K562 (cell line): ENCODE results near the gene CES1. TPM values are rescaled to one million over a fixed set of nuclear protein-coding genes. Genes with fewer than 3 reads are reported as not detected.

Source experiments
- BHLHE40 ChIP-seq: IDR thresholded peaks from 2 replicates; pipeline ENCODE4 v1.6.1; 2011; ENCODE audit warnings: low read length, improper control_type of control experiment
- CBX3 ChIP-seq, 2 experiments: IDR thresholded peaks; 1 replicate in 1 of 2; 2 replicates in 1 of 2; pipeline ENCODE4 v1.6.1; 2012; ENCODE audit warnings: inconsistent platforms in 2 of 2, low read length in 2 of 2, borderline replicate concordance in 1 of 2, control low read depth in 1 of 2
- CEBPB ChIP-seq: fragments of 450-650 bp; IDR thresholded peaks from 2 replicates; pipeline ENCODE4 v1.6.1; 2016; ENCODE audit warnings: missing genetic modification characterization, missing compliant biosample characterization
- CXXC5 ChIP-seq: fragments of 250-450 bp; sonication (Bioruptor Pico); IDR thresholded peaks from 2 replicates; pipeline ENCODE4 v1.8.0; 2022; ENCODE audit warnings: inconsistent platforms, mild to moderate bottlenecking, moderate library complexity
- SPI1 ChIP-seq: IDR thresholded peaks from 2 replicates; pipeline ENCODE4 v1.6.1; 2011; ENCODE audit warnings: low read depth, low read length, control low read depth, borderline replicate concordance
- ZNF253 ChIP-seq: fragments of 250-450 bp; sonication (Bioruptor Pico); conservative IDR thresholded peaks from 2 replicates; pipeline ENCODE4 v1.6.1; 2021; ENCODE audit warnings: mild to moderate bottlenecking
- polyA plus RNA-seq, 8 experiments: library from polyadenylated mRNA; depleted of rRNA in 4 of 8; stranded (reverse) in 5 of 8; unstranded in 3 of 8; fragments of >200 nt; fragmentation: Nextera tagmentation in 2 of 8; fragmentation: Illumina TruSeq in 1 of 8; extraction: Ambion mirVana in 2 of 8; extraction: Trizol in 1 of 8; gene quantifications; 2 replicates each; pipeline versions ENCODE4 v1.2.1 to v1.2.3, GENCODE V29; 2011 to 2014; ENCODE audit warnings: inconsistent platforms in 1 of 8, missing spikeins in 1 of 8
- total RNA-seq, 7 experiments: library from RNA; depleted of rRNA in 6 of 7; stranded (reverse); fragments of >200 nt in 6 of 7; fragmentation: Illumina TruSeq in 2 of 7; extraction: Trizol in 2 of 7; gene quantifications; 2 replicates each; pipeline versions ENCODE4 v1.2.1 to v1.2.3, GENCODE V29; 2011 to 2021; ENCODE audit warnings: low replicate concordance in 1 of 7
- TF ChIP-seq, protein P1 (sequence below), 2 experiments: fragments of 450-650 bp in 1 of 2; sonication (generic) in 1 of 2; formaldehyde crosslinking in 1 of 2; IDR thresholded peaks; 2 replicates each; pipeline versions ENCODE4 v1.7.1 to v1.9.0; 2016 to 2022; ENCODE audit warnings: inconsistent platforms in 1 of 2, mild to moderate bottlenecking in 1 of 2, missing genetic modification reagents in 1 of 2
- TF ChIP-seq, protein P2 (sequence below): fragments of 450-650 bp; formaldehyde crosslinking; IDR thresholded peaks from 2 replicates; pipeline ENCODE4 v1.4.0; 2022; ENCODE audit warnings: mild to moderate bottlenecking, moderate library complexity

Gene CES1
- total and polyA plus RNA-seq, 9 of the 15 experiments (the other 6 are each of a cell fraction or from before 2014, with no cell fraction given): 0.10 to 1.2 (median 0.16) TPM; not detected in 3

DNA sequence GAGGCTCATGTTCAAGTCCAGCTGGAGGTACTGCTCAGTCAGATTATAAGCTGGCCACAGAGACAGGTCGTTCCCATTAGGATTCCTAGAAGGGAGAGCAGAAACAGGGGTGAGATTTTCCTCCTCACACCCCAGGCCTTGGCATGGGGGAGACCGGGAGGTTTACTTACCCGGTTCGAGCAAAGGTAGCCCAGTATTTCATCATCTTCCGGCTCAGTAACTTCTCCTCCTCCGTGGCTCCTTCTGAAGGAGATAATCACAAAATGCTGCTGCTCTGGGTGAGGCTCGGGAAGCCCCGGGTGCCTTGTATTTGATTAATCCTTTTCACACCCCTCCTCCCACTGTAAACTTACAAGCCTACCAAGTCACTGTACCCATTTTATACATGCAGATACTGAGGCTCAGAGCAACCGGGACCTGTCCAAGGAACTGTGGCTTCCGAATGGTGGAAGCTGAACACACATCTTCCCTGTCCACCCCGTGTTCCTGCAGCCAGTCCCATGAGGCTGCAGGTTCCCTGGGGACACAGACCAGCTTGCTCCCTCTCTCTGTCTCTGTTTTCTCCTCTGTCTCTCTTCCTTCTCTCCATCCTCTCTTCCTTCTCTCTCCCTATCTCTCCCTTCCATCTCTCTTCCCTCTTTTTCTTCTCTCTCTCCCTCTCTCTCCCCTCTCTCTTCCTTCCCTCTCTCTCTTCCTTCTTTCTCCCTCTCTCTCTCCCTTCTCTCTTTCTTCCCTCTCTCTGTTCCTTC lies 13.9 kb upstream of the CES1 start (continued):
- TF ChIP-seq, protein P1, sequence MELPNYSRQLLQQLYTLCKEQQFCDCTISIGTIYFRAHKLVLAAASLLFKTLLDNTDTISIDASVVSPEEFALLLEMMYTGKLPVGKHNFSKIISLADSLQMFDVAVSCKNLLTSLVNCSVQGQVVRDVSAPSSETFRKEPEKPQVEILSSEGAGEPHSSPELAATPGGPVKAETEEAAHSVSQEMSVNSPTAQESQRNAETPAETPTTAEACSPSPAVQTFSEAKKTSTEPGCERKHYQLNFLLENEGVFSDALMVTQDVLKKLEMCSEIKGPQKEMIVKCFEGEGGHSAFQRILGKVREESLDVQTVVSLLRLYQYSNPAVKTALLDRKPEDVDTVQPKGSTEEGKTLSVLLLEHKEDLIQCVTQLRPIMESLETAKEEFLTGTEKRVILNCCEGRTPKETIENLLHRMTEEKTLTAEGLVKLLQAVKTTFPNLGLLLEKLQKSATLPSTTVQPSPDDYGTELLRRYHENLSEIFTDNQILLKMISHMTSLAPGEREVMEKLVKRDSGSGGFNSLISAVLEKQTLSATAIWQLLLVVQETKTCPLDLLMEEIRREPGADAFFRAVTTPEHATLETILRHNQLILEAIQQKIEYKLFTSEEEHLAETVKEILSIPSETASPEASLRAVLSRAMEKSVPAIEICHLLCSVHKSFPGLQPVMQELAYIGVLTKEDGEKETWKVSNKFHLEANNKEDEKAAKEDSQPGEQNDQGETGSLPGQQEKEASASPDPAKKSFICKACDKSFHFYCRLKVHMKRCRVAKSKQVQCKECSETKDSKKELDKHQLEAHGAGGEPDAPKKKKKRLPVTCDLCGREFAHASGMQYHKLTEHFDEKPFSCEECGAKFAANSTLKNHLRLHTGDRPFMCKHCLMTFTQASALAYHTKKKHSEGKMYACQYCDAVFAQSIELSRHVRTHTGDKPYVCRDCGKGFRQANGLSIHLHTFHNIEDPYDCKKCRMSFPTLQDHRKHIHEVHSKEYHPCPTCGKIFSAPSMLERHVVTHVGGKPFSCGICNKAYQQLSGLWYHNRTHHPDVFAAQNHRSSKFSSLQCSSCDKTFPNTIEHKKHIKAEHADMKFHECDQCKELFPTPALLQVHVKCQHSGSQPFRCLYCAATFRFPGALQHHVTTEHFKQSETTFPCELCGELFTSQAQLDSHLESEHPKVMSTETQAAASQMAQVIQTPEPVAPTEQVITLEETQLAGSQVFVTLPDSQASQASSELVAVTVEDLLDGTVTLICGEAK (IDR thresholded peaks at IDR 0.05): 0 out of 2 replicates have a peak, but pooled peaks have one; percentile 24
- TF ChIP-seq, protein P1 (CRISPR knock-in tag; IDR thresholded peaks at IDR 0.05): no peak
- TF ChIP-seq, protein P2, sequence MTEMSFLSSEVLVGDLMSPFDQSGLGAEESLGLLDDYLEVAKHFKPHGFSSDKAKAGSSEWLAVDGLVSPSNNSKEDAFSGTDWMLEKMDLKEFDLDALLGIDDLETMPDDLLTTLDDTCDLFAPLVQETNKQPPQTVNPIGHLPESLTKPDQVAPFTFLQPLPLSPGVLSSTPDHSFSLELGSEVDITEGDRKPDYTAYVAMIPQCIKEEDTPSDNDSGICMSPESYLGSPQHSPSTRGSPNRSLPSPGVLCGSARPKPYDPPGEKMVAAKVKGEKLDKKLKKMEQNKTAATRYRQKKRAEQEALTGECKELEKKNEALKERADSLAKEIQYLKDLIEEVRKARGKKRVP: peak; percentile 87
- no peak for TF ChIP-seq CBX3 (IDR thresholded peaks at IDR 0.05; ENCODE audit: borderline replicate concordance in 1 of 2, low read length in 2 of 2)
- TF ChIP-seq BHLHE40: no peak
- TF ChIP-seq SPI1: no peak
- 0 out of 2 replicates have a peak, but pooled peaks have one; percentile 23 for TF ChIP-seq CXXC5 (CRISPR knock-in tag)
- no peak for TF ChIP-seq ZNF253
- TF ChIP-seq CEBPB (tag): 0 out of 2 replicates have a peak, but pooled peaks have one; percentile 13
